HepG2 (cell line): ENCODE data around the gene RAB40C. TPM values are rescaled to one million over a fixed set of nuclear protein-coding genes. Genes with fewer than 3 reads are reported as not detected.
A peak's percentile ranks its signal among the peaks of the same experiment; 100 is the strongest.

Experiments
- ATF1 ChIP-seq: IDR thresholded peaks from 2 replicates; pipeline ENCODE4 v1.6.1; 2016; ENCODE audit warnings: mild to moderate bottlenecking, control low read depth
- CENPT ChIP-seq: sonication (generic); formaldehyde crosslinking; IDR thresholded peaks from 2 replicates; pipeline ENCODE4 v1.8.0; 2022; ENCODE audit warnings: low read depth, mild to moderate bottlenecking, moderate library complexity, missing genetic modification reagents
- KLF9 ChIP-seq: IDR thresholded peaks from 2 replicates; pipeline ENCODE4 v1.6.1; 2016; ENCODE audit warnings: low read depth
- MIER3 ChIP-seq: IDR thresholded peaks from 2 replicates; pipeline ENCODE4 v1.6.1; 2016; ENCODE audit warnings: missing compliant biosample characterization, borderline replicate concordance
- MYNN ChIP-seq: sonication (generic); formaldehyde crosslinking; IDR thresholded peaks from 2 replicates; pipeline ENCODE4 v1.4.0; 2020; ENCODE audit warnings: mild to moderate bottlenecking, low read depth, missing genetic modification reagents
- TARDBP ChIP-seq: sonication (generic); formaldehyde crosslinking; IDR thresholded peaks from 2 replicates; pipeline ENCODE4 v1.8.0; 2022; ENCODE audit warnings: mild to moderate bottlenecking, missing genetic modification reagents
- ZFX ChIP-seq: sonication (generic); formaldehyde crosslinking; IDR thresholded peaks from 2 replicates; pipeline ENCODE4 v1.4.0; 2020; ENCODE audit warnings: mild to moderate bottlenecking, low read depth, missing genetic modification reagents, moderate library complexity
- ZKSCAN8 ChIP-seq: IDR thresholded peaks from 2 replicates; pipeline ENCODE4 v1.6.1; 2016; ENCODE audit warnings: borderline replicate concordance, missing genetic modification reagents, missing compliant biosample characterization
- ZNF136 ChIP-seq: sonication (generic); formaldehyde crosslinking; IDR thresholded peaks from 2 replicates; pipeline ENCODE4 v1.8.1; 2022; ENCODE audit warnings: low read depth, mild to moderate bottlenecking, moderate library complexity, missing genetic modification reagents
- ZNF17 ChIP-seq: sonication (generic); formaldehyde crosslinking; IDR thresholded peaks from 2 replicates; pipeline ENCODE4 v1.5.0; 2020; ENCODE audit warnings: mild to moderate bottlenecking, missing genetic modification reagents
- ZNF546 ChIP-seq: sonication (generic); formaldehyde crosslinking; conservative IDR thresholded peaks from 2 replicates; pipeline ENCODE4 v1.8.1; 2023; ENCODE audit warnings: mild to moderate bottlenecking, missing genetic modification reagents
- ZSCAN25 ChIP-seq: sonication (generic); formaldehyde crosslinking; IDR thresholded peaks from 2 replicates; pipeline ENCODE4 v1.8.0; 2022; ENCODE audit warnings: mild to moderate bottlenecking, missing genetic modification reagents
- polyA plus RNA-seq, 8 experiments: library from polyadenylated mRNA; depleted of rRNA in 3 of 8; stranded (reverse) in 7 of 8; unstranded in 1 of 8; fragments of >200 nt; fragmentation: Illumina TruSeq in 4 of 8; extraction: Trizol in 4 of 8; gene quantifications; 2 replicates each; pipeline versions ENCODE4 v1.2.1 to v1.2.3, GENCODE V29; 2011 to 2016; ENCODE audit warnings: low read depth in 4 of 8, missing spikeins in 1 of 8, mixed read lengths in 1 of 8; ENCODE audit not compliant: insufficient read depth in 1 of 8
- total RNA-seq, 5 experiments: library from RNA; depleted of rRNA; stranded (reverse); fragments of >200 nt; fragmentation: Illumina TruSeq; extraction: Trizol; gene quantifications; 2 replicates each; pipeline ENCODE4 v1.2.3, GENCODE V29; 2016; ENCODE audit warnings: low read depth in 1 of 5
- TF ChIP-seq, protein P1 (sequence below): fragments of 450-650 bp; IDR thresholded peaks from 2 replicates; pipeline ENCODE4 v1.6.1; 2016
- TF ChIP-seq, protein P2 (sequence below): sonication (generic); formaldehyde crosslinking; IDR thresholded peaks from 2 replicates; pipeline ENCODE4 v1.4.0; 2020; ENCODE audit warnings: missing genetic modification reagents
- TF ChIP-seq, protein P3 (sequence below): IDR thresholded peaks from 2 replicates; pipeline ENCODE4 v1.6.1; 2016
- TF ChIP-seq, protein P4 (sequence below): sonication (generic); formaldehyde crosslinking; IDR thresholded peaks from 2 replicates; pipeline ENCODE4 v1.5.0; 2020; ENCODE audit warnings: missing genetic modification reagents
- TF ChIP-seq, protein P5 (sequence below): sonication (generic); formaldehyde crosslinking; IDR thresholded peaks from 2 replicates; pipeline ENCODE4 v1.4.0; 2020; ENCODE audit warnings: mild to moderate bottlenecking, low read depth, missing genetic modification reagents
- TF ChIP-seq, protein P6 (sequence below): sonication (generic); formaldehyde crosslinking; IDR thresholded peaks from 2 replicates; pipeline ENCODE4 v1.4.0; 2020; ENCODE audit warnings: missing genetic modification reagents

The RAB40C gene
- total and polyA plus RNA-seq, 2 of the 13 experiments (the other 11 are each of a cell fraction or from before 2014, with no cell fraction given): 7.7 to 11.5 TPM

DNA sequence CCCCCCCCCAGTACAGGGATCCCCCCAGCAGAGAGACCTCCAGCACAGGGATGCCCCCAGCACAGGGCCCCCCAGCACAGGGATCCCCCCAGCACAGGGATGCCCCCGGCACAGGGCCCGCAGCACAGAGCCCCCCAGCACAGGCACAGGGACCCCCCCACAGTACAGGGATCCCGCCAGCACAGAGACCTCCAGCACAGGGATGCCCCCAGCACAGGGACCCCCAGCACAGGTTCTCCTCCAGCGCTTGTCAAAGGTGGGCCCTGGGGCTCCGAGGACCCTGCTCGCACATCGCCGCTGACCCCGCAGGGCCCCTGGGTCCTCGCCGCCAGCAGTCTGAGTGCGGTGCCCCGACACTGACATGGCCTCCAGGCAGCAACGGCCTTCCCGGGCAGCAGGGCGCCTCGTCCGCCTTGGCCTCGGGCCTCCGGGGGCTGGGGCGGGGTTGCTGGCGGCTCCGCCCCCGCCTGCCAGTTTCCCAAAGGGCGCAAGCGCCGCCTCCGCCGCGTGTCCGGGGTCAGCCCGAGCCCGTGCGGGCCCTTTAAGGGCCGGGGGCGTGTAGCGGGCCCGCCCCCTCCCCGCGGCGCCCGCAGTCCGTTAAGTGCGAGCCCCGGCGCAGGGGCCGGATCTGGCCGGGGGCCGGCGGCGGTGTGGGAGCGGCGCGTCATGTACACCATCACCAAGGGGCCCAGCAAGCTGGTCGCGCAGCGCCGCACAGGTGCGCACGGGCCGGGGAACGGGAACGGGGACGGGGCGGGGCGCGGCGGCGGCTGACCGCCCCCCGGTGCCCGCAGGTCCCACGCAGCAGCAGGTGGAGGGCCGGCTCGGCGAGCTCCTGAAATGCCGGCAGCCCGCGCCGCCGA, 51.7 kb downstream of the RAB40C start, which contains the start of gene MCRIP2 (continued):
- TF ChIP-seq CENPT (no peak), ZFX (CRISPR knock-in tag) (peak; percentile 79), MYNN (CRISPR knock-in tag) (no peak), ZNF136 (CRISPR knock-in tag) (no peak), ZNF17 (CRISPR knock-in tag) (no peak), KLF9 (no peak), ZKSCAN8 (no peak), ZNF546 (no peak), ATF1 (CRISPR knock-in tag) (no peak), TARDBP (CRISPR knock-in tag) (0 out of 2 replicates have a peak, but pooled peaks have one; percentile 29), ZSCAN25 (CRISPR knock-in tag) (0 out of 2 replicates have a peak, but pooled peaks have one; percentile 33), MIER3 (CRISPR knock-in tag) (0 out of 2 replicates have a peak, but pooled peaks have one; percentile 47)
- TF ChIP-seq, protein P1, sequence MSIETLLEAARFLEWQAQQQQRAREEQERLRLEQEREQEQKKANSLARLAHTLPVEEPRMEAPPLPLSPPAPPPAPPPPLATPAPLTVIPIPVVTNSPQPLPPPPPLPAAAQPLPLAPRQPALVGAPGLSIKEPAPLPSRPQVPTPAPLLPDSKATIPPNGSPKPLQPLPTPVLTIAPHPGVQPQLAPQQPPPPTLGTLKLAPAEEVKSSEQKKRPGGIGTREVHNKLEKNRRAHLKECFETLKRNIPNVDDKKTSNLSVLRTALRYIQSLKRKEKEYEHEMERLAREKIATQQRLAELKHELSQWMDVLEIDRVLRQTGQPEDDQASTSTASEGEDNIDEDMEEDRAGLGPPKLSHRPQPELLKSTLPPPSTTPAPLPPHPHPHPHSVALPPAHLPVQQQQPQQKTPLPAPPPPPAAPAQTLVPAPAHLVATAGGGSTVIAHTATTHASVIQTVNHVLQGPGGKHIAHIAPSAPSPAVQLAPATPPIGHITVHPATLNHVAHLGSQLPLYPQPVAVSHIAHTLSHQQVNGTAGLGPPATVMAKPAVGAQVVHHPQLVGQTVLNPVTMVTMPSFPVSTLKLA: no peak
- TF ChIP-seq, protein P2, sequence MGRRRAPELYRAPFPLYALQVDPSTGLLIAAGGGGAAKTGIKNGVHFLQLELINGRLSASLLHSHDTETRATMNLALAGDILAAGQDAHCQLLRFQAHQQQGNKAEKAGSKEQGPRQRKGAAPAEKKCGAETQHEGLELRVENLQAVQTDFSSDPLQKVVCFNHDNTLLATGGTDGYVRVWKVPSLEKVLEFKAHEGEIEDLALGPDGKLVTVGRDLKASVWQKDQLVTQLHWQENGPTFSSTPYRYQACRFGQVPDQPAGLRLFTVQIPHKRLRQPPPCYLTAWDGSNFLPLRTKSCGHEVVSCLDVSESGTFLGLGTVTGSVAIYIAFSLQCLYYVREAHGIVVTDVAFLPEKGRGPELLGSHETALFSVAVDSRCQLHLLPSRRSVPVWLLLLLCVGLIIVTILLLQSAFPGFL: no peak
- TF ChIP-seq, protein P3, sequence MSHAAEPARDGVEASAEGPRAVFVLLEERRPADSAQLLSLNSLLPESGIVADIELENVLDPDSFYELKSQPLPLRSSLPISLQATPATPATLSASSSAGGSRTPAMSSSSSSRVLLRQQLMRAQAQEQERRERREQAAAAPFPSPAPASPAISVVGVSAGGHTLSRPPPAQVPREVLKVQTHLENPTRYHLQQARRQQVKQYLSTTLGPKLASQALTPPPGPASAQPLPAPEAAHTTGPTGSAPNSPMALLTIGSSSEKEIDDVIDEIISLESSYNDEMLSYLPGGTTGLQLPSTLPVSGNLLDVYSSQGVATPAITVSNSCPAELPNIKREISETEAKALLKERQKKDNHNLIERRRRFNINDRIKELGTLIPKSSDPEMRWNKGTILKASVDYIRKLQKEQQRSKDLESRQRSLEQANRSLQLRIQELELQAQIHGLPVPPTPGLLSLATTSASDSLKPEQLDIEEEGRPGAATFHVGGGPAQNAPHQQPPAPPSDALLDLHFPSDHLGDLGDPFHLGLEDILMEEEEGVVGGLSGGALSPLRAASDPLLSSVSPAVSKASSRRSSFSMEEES (CRISPR knock-in tag): no peak
- TF ChIP-seq, protein P4, sequence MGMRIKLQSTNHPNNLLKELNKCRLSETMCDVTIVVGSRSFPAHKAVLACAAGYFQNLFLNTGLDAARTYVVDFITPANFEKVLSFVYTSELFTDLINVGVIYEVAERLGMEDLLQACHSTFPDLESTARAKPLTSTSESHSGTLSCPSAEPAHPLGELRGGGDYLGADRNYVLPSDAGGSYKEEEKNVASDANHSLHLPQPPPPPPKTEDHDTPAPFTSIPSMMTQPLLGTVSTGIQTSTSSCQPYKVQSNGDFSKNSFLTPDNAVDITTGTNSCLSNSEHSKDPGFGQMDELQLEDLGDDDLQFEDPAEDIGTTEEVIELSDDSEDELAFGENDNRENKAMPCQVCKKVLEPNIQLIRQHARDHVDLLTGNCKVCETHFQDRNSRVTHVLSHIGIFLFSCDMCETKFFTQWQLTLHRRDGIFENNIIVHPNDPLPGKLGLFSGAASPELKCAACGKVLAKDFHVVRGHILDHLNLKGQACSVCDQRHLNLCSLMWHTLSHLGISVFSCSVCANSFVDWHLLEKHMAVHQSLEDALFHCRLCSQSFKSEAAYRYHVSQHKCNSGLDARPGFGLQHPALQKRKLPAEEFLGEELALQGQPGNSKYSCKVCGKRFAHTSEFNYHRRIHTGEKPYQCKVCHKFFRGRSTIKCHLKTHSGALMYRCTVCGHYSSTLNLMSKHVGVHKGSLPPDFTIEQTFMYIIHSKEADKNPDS (CRISPR knock-in tag): peak; percentile 67; the same call in 1 of the 2 replicates
- TF ChIP-seq, protein P5, sequence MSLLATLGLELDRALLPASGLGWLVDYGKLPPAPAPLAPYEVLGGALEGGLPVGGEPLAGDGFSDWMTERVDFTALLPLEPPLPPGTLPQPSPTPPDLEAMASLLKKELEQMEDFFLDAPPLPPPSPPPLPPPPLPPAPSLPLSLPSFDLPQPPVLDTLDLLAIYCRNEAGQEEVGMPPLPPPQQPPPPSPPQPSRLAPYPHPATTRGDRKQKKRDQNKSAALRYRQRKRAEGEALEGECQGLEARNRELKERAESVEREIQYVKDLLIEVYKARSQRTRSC (CRISPR knock-in tag): no peak
- TF ChIP-seq, protein P6, sequence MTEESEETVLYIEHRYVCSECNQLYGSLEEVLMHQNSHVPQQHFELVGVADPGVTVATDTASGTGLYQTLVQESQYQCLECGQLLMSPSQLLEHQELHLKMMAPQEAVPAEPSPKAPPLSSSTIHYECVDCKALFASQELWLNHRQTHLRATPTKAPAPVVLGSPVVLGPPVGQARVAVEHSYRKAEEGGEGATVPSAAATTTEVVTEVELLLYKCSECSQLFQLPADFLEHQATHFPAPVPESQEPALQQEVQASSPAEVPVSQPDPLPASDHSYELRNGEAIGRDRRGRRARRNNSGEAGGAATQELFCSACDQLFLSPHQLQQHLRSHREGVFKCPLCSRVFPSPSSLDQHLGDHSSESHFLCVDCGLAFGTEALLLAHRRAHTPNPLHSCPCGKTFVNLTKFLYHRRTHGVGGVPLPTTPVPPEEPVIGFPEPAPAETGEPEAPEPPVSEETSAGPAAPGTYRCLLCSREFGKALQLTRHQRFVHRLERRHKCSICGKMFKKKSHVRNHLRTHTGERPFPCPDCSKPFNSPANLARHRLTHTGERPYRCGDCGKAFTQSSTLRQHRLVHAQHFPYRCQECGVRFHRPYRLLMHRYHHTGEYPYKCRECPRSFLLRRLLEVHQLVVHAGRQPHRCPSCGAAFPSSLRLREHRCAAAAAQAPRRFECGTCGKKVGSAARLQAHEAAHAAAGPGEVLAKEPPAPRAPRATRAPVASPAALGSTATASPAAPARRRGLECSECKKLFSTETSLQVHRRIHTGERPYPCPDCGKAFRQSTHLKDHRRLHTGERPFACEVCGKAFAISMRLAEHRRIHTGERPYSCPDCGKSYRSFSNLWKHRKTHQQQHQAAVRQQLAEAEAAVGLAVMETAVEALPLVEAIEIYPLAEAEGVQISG (CRISPR knock-in tag): peak; percentile 42
